ENCODE measurements around the gene GADD45A. TPM values are rescaled to one million over a fixed set of nuclear protein-coding genes. Genes with fewer than 3 reads are reported as not detected.

The GADD45A gene
- total and polyA plus RNA-seq, 9 of the 15 experiments (the other 6 are each of a cell fraction or from before 2014, with no cell fraction given) = 21.3 to 156 (median 62.1) TPM

DNA sequence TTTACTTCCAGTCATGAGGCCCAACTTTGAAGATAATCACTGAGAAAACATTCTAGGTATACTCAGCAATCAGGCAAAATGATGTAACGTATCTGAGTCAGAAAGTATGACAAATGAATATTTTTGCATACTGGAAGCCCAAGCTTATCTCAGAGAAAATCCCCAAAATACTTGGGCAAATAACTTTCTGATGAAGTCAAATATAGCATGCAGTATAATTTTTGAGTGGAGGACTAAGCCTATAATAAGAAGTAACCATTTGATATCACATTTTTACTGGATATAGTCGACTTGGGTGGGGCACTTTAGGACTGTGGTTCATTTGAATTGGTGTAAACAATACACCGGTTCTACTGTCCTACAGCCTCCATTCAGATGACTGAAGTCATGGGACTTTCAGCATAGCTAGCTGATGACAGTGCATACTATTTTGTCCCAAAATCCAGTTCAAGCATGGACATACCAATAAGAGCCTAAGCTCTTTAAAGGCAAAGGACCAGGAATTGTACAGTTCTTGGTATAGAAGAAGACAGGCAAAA, 2.3 kb upstream of the GADD45A start (continued):
- TF ChIP-seq ZNF644 (tag; IDR thresholded peaks at IDR 0.05; ENCODE audit: low read depth) = no peak
- TF ChIP-seq ZNF668 (CRISPR knock-in tag; IDR thresholded peaks at IDR 0.05) = no peak
- TF ChIP-seq, protein P1, sequence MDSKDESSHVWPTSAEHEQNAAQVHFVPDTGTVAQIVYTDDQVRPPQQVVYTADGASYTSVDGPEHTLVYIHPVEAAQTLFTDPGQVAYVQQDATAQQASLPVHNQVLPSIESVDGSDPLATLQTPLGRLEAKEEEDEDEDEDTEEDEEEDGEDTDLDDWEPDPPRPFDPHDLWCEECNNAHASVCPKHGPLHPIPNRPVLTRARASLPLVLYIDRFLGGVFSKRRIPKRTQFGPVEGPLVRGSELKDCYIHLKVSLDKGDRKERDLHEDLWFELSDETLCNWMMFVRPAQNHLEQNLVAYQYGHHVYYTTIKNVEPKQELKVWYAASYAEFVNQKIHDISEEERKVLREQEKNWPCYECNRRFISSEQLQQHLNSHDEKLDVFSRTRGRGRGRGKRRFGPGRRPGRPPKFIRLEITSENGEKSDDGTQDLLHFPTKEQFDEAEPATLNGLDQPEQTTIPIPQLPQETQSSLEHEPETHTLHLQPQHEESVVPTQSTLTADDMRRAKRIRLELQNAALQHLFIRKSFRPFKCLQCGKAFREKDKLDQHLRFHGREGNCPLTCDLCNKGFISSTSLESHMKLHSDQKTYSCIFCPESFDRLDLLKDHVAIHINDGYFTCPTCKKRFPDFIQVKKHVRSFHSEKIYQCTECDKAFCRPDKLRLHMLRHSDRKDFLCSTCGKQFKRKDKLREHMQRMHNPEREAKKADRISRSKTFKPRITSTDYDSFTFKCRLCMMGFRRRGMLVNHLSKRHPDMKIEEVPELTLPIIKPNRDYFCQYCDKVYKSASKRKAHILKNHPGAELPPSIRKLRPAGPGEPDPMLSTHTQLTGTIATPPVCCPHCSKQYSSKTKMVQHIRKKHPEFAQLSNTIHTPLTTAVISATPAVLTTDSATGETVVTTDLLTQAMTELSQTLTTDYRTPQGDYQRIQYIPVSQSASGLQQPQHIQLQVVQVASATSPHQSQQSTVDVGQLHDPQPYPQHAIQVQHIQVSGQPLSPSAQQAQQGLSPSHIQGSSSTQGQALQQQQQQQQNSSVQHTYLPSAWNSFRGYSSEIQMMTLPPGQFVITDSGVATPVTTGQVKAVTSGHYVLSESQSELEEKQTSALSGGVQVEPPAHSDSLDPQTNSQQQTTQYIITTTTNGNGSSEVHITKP (IDR thresholded peaks at IDR 0.05; ENCODE audit: partially characterized antibody) = no peak
- TF ChIP-seq, protein P2, sequence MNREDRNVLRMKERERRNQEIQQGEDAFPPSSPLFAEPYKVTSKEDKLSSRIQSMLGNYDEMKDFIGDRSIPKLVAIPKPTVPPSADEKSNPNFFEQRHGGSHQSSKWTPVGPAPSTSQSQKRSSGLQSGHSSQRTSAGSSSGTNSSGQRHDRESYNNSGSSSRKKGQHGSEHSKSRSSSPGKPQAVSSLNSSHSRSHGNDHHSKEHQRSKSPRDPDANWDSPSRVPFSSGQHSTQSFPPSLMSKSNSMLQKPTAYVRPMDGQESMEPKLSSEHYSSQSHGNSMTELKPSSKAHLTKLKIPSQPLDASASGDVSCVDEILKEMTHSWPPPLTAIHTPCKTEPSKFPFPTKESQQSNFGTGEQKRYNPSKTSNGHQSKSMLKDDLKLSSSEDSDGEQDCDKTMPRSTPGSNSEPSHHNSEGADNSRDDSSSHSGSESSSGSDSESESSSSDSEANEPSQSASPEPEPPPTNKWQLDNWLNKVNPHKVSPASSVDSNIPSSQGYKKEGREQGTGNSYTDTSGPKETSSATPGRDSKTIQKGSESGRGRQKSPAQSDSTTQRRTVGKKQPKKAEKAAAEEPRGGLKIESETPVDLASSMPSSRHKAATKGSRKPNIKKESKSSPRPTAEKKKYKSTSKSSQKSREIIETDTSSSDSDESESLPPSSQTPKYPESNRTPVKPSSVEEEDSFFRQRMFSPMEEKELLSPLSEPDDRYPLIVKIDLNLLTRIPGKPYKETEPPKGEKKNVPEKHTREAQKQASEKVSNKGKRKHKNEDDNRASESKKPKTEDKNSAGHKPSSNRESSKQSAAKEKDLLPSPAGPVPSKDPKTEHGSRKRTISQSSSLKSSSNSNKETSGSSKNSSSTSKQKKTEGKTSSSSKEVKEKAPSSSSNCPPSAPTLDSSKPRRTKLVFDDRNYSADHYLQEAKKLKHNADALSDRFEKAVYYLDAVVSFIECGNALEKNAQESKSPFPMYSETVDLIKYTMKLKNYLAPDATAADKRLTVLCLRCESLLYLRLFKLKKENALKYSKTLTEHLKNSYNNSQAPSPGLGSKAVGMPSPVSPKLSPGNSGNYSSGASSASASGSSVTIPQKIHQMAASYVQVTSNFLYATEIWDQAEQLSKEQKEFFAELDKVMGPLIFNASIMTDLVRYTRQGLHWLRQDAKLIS (CRISPR knock-in tag; IDR thresholded peaks at IDR 0.05) = no peak
- TF ChIP-seq CEBPB (tag; IDR thresholded peaks at IDR 0.05) = peak; percentile 70
- TF ChIP-seq CBX5 (IDR thresholded peaks at IDR 0.05; ENCODE audit: borderline replicate concordance, low read depth) = no peak
- no peak for TF ChIP-seq SUPT5H (IDR thresholded peaks at IDR 0.05)
- no peak for TF ChIP-seq GABPB2 (CRISPR knock-in tag; conservative IDR thresholded peaks at IDR 0.05)
- TF ChIP-seq, protein P3, sequence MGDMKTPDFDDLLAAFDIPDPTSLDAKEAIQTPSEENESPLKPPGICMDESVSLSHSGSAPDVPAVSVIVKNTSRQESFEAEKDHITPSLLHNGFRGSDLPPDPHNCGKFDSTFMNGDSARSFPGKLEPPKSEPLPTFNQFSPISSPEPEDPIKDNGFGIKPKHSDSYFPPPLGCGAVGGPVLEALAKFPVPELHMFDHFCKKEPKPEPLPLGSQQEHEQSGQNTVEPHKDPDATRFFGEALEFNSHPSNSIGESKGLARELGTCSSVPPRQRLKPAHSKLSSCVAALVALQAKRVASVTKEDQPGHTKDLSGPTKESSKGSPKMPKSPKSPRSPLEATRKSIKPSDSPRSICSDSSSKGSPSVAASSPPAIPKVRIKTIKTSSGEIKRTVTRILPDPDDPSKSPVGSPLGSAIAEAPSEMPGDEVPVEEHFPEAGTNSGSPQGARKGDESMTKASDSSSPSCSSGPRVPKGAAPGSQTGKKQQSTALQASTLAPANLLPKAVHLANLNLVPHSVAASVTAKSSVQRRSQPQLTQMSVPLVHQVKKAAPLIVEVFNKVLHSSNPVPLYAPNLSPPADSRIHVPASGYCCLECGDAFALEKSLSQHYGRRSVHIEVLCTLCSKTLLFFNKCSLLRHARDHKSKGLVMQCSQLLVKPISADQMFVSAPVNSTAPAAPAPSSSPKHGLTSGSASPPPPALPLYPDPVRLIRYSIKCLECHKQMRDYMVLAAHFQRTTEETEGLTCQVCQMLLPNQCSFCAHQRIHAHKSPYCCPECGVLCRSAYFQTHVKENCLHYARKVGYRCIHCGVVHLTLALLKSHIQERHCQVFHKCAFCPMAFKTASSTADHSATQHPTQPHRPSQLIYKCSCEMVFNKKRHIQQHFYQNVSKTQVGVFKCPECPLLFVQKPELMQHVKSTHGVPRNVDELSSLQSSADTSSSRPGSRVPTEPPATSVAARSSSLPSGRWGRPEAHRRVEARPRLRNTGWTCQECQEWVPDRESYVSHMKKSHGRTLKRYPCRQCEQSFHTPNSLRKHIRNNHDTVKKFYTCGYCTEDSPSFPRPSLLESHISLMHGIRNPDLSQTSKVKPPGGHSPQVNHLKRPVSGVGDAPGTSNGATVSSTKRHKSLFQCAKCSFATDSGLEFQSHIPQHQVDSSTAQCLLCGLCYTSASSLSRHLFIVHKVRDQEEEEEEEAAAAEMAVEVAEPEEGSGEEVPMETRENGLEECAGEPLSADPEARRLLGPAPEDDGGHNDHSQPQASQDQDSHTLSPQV (IDR thresholded peaks at IDR 0.05) = peak; percentile 73
- peak; percentile 76 for TF ChIP-seq NFE2 (IDR thresholded peaks at IDR 0.05; ENCODE audit: low read depth)
